Endodermal cell (in vitro differentiated cells): ENCODE measurements around the gene SEC23B. TPM values are rescaled to one million over a fixed set of nuclear protein-coding genes. Genes with fewer than 3 reads are reported as not detected.
"Not testable (repeated sequence)": the region's sequence is repeated elsewhere in the genome, so short reads cannot be mapped to it uniquely, and the experiment has no call there.

Source experiments
- DNase-seq: peaks from one replicate; pipeline ENCODE4 v3.0.0-alpha.2; 2017
- H3K27ac ChIP-seq: 2 replicates; pipeline ENCODE4 v1.5.1; 2013; ENCODE audit warnings: mild to moderate bottlenecking, low read depth, low read length, moderate library complexity
- H3K27me3 ChIP-seq: 2 replicates; pipeline ENCODE4 v1.6.1; 2013; ENCODE audit warnings: mild to moderate bottlenecking, low read length, moderate library complexity; ENCODE audit not compliant: insufficient read depth, control insufficient read depth, poor library complexity, severe bottlenecking
- H3K36me3 ChIP-seq: 2 replicates; pipeline ENCODE4 v1.7.0; 2013; ENCODE audit warnings: mild to moderate bottlenecking, low read length, moderate library complexity; ENCODE audit not compliant: control insufficient read depth, insufficient read depth
- H3K4me1 ChIP-seq: one replicate; pipeline ENCODE4 v1.7.0; 2013; ENCODE audit warnings: low read length; ENCODE audit not compliant: control insufficient read depth, insufficient read depth
- H3K4me3 ChIP-seq: 2 replicates; pipeline ENCODE4 v1.5.1; 2013; ENCODE audit warnings: mild to moderate bottlenecking, low read length, moderate library complexity
- H3K9ac ChIP-seq: 2 replicates; pipeline ENCODE4 v1.6.1; 2013; ENCODE audit warnings: mild to moderate bottlenecking, low read length, moderate library complexity; ENCODE audit not compliant: poor library complexity, severe bottlenecking; ENCODE audit errors: extremely low read depth
- H3K9me3 ChIP-seq: 2 replicates; pipeline ENCODE4 v1.6.1; 2013; ENCODE audit warnings: mild to moderate bottlenecking, low read length, moderate library complexity; ENCODE audit not compliant: control insufficient read depth
- H3K27ac Mint-ChIP-seq: 2 replicates; pipeline ENCODE4 v1.8.0; 2020; ENCODE audit warnings: mixed read lengths
- H3K27me3 Mint-ChIP-seq: 2 replicates; pipeline ENCODE4 v1.8.0; 2021; ENCODE audit warnings: mild to moderate bottlenecking, mixed read lengths; ENCODE audit not compliant: insufficient read depth
- H3K36me3 Mint-ChIP-seq: 2 replicates; pipeline ENCODE4 v1.8.0; 2020; ENCODE audit warnings: low read depth, mixed read lengths
- H3K4me1 Mint-ChIP-seq: 2 replicates; pipeline ENCODE4 v1.8.0; 2020; ENCODE audit warnings: mixed read lengths
- H3K4me3 Mint-ChIP-seq: 2 replicates; pipeline ENCODE4 v1.8.0; 2020; ENCODE audit warnings: mild to moderate bottlenecking, moderate library complexity, mixed read lengths
- H3K9me3 Mint-ChIP-seq: 2 replicates; pipeline ENCODE4 v1.8.0; 2020; ENCODE audit warnings: mild to moderate bottlenecking, mixed read lengths
- CTCF ChIP-seq: fragments of 200-600 bp; sonication (generic); conservative IDR thresholded peaks from 2 replicates; pipeline ENCODE4 v1.5.0; 2021; ENCODE audit warnings: antibody characterized with exemption, mild to moderate bottlenecking
- WGBS, 2 experiments: methylation state at CpG; one replicate each; pipeline versions ENCODE4 v1.1.5 to v1.1.7; 2013; ENCODE audit warnings: missing lambda C conversion rate in 2 of 2, mixed read lengths in 1 of 2; ENCODE audit not compliant: insufficient coverage in 1 of 2, insufficient read length in 1 of 2; 5-methylcytosine and 5-hydroxymethylcytosine counted together
- total RNA-seq, 2 donors: library from RNA; stranded (reverse); fragmentation: NEBNext Ultra II Directional in 1 of 2; extraction: Animal tissue kit (Norgen Biotek cat#: 25700) in 1 of 2; gene quantifications; 2 replicates in 1 of 2; 3 replicates in 1 of 2; pipeline ENCODE4 v1.2.1, GENCODE V29; 2021

SEC23B gene
- total RNA-seq, 2 donors from 2014 or later: 65.0 to 73.5 TPM

GRCh38 chr20:18513208-18513607 is 5.5 kb downstream of the SEC23B start:
- Histone ChIP-seq H3K9me3 (no peaks in the 10 kb centered on the region), H3K27ac (no peak overlapping the region), H3K36me3 (peaks cover 69% of the 10 kb centered on the region), H3K4me3 (no peak overlapping the region), H3K4me1 (no peaks in the 10 kb centered on the region), H3K9ac (no peak overlapping the region), H3K27me3 (no peaks in the 10 kb centered on the region)
- H3K9me3 Mint-ChIP-seq: no peaks in the 10 kb centered on the region
- no peak for DNase-seq
- H3K27me3 Mint-ChIP-seq: no peaks in the 10 kb centered on the region
- H3K4me1 Mint-ChIP-seq: peaks cover 7% of the 10 kb centered on the region
- 91 to 93% methylated on average over 5 to 7 of the region's 7 CpGs for WGBS, 2 experiments
- no peak overlapping the region for H3K27ac Mint-ChIP-seq
- no peak for TF ChIP-seq CTCF
- H3K36me3 Mint-ChIP-seq: peaks cover 57% of the 10 kb centered on the region
- no peak overlapping the region for H3K4me3 Mint-ChIP-seq

GRCh38 chr20:18514127-18514526 is 6.4 kb downstream of the SEC23B start:
- Histone ChIP-seq H3K36me3 (peaks cover 69% of the 10 kb centered on the region), H3K27ac (no peak overlapping the region), H3K4me3 (no peak overlapping the region), H3K9ac (no peak overlapping the region), H3K27me3 (no peaks in the 10 kb centered on the region), H3K9me3 (no peaks in the 10 kb centered on the region), H3K4me1 (no peaks in the 10 kb centered on the region)
- H3K4me3 Mint-ChIP-seq: no peak overlapping the region
- DNase-seq: no peak
- no peak overlapping the region for H3K27ac Mint-ChIP-seq
- TF ChIP-seq CTCF: no peak
- 80 to 97% methylated on average over 1 to 5 of the region's 5 CpGs for WGBS, 2 experiments
- H3K27me3 Mint-ChIP-seq: no peaks in the 10 kb centered on the region
- H3K4me1 Mint-ChIP-seq: peaks cover 2% of the 10 kb centered on the region
- peaks cover 57% of the 10 kb centered on the region for H3K36me3 Mint-ChIP-seq
- H3K9me3 Mint-ChIP-seq: no peaks in the 10 kb centered on the region

- no peak for DNase-seq
- H3K27ac ChIP-seq: no peak overlapping the region
- no peaks in the 10 kb centered on the region for H3K27me3 Mint-ChIP-seq
Measured at GRCh38 chr20:18515973-18516372, 8.2 kb downstream of the SEC23B start.

GRCh38 chr20:18522066-18522465 is 14.3 kb downstream of the SEC23B start:
- H3K27me3 Mint-ChIP-seq, H3K4me3 ChIP-seq, H3K27ac ChIP-seq, H3K27me3 ChIP-seq, H3K27ac Mint-ChIP-seq, H3K9ac ChIP-seq, H3K4me1 Mint-ChIP-seq, H3K9me3 Mint-ChIP-seq, H3K4me3 Mint-ChIP-seq, H3K9me3 ChIP-seq, DNase-seq, H3K4me1 ChIP-seq: not testable (repeated sequence)
- peaks cover 25% of the 10 kb centered on the region for H3K36me3 Mint-ChIP-seq
- peaks cover 43% of the 10 kb centered on the region for H3K36me3 ChIP-seq
- 89 to 93% methylated on average over 6 to 9 of the region's 9 CpGs for WGBS, 2 experiments

More at GRCh38 chr20:18515973-18516372, 8.2 kb downstream of the SEC23B start:
- peaks cover 56% of the 10 kb centered on the region for H3K36me3 ChIP-seq
- no peaks in the 10 kb centered on the region for H3K4me1 Mint-ChIP-seq
- H3K36me3 Mint-ChIP-seq: peaks cover 43% of the 10 kb centered on the region
- H3K4me3 ChIP-seq: no peak overlapping the region
- H3K27ac Mint-ChIP-seq: no peak overlapping the region
- no peaks in the 10 kb centered on the region for H3K4me1 ChIP-seq
- TF ChIP-seq CTCF: no peak
- no peaks in the 10 kb centered on the region for H3K9me3 ChIP-seq
- H3K9me3 Mint-ChIP-seq: no peaks in the 10 kb centered on the region
- no peak overlapping the region for H3K9ac ChIP-seq
- no peaks in the 10 kb centered on the region for H3K27me3 ChIP-seq
- H3K4me3 Mint-ChIP-seq: no peak overlapping the region
